Breast epithelium (tissue), 3 donors: ENCODE results near the gene SHFL.

Source experiments
- POLR2A ChIP-seq: fragments of 450-650 bp; IDR thresholded peaks from one replicate; pipeline ENCODE4 v1.6.1; 2016; ENCODE audit warnings: antibody characterized with exemption, mild to moderate bottlenecking, moderate library complexity
- POLR2AphosphoS5 ChIP-seq, 3 donors: sonication (generic); formaldehyde crosslinking; IDR thresholded peaks; one replicate each; pipeline ENCODE4 v1.6.1; 2017; ENCODE audit warnings: antibody characterized with exemption in 3 of 3

- TF ChIP-seq POLR2AphosphoS5 (IDR thresholded peaks at IDR 0.05) = no peak
- TF ChIP-seq POLR2A = no peak
These were observed 32.8 kb downstream of the SHFL start for GRCh38 chr19:10118960-10119359.
